NCI-H748 (cell line): Measurements from ENCODE around the gene CNKSR3.

Experiments
- DNase-seq: peaks from one replicate; lab custom pipeline; 2025; ENCODE audit not compliant: unreplicated experiment; lab: John Stamatoyannopoulos, UW

The CNKSR3 gene

GRCh38 chr6:154504102-154504501, 6.4 kb downstream of the CNKSR3 start:
- no peak for DNase-seq

GRCh38 chr6:154503658-154504057, 6.8 kb downstream of the CNKSR3 start:
- DNase-seq = peak; percentile 15

- no peak for DNase-seq
Observed at GRCh38 chr6:154502553-154502952, 7.9 kb downstream of the CNKSR3 start.

GRCh38 chr6:154501578-154501868, 9.0 kb downstream of the CNKSR3 start:
- DNase-seq = no peak

GRCh38 chr6:154500769-154501577, 9.5 kb downstream of the CNKSR3 start:
- DNase-seq = peak; percentile 69

GRCh38 chr6:154499855-154500589, 10.5 kb downstream of the CNKSR3 start:
- DNase-seq = no peak

- no peak for DNase-seq
Observed at GRCh38 chr6:154498340-154498934, 12.0 kb downstream of the CNKSR3 start.

- no peak for DNase-seq
Observed at GRCh38 chr6:154496793-154497517, 13.5 kb downstream of the CNKSR3 start.

- no peak for DNase-seq
Observed at GRCh38 chr6:154496186-154496585, 14.3 kb downstream of the CNKSR3 start.

- DNase-seq = no peak
Observed at GRCh38 chr6:154494592-154495311, 15.7 kb downstream of the CNKSR3 start.

- peak; percentile 75 for DNase-seq
Observed at GRCh38 chr6:154491567-154492470, 18.7 kb downstream of the CNKSR3 start.

GRCh38 chr6:154489822-154490221, 20.7 kb downstream of the CNKSR3 start:
- DNase-seq = no peak

- peak; percentile 32 for DNase-seq
Observed at GRCh38 chr6:154488802-154489437, 21.6 kb downstream of the CNKSR3 start.

GRCh38 chr6:154488248-154488593, 22.3 kb downstream of the CNKSR3 start:
- no peak for DNase-seq

GRCh38 chr6:154487367-154488247, 22.9 kb downstream of the CNKSR3 start:
- peak; percentile 95 for DNase-seq

- DNase-seq = peak; percentile 91
Observed at GRCh38 chr6:154485815-154486214, 24.7 kb downstream of the CNKSR3 start.

- DNase-seq = no peak
Observed at GRCh38 chr6:154484942-154485341, 25.5 kb downstream of the CNKSR3 start.

GRCh38 chr6:154482858-154483257, 27.6 kb downstream of the CNKSR3 start:
- peak; percentile 28 for DNase-seq
